K562 (cell line): Measurements from ENCODE around the gene CALML6. TPM values are rescaled to one million over a fixed set of nuclear protein-coding genes. Genes with fewer than 3 reads are reported as not detected.

Experiments
- ARID4B ChIP-seq: sonication (generic); formaldehyde crosslinking; IDR thresholded peaks from 2 replicates; pipeline ENCODE4 v1.8.0; 2022; ENCODE audit warnings: mild to moderate bottlenecking, missing genetic modification reagents
- E2F6 ChIP-seq, 2 experiments: IDR thresholded peaks; 2 replicates each; pipeline ENCODE4 v1.6.1; 2011; ENCODE audit warnings: borderline replicate concordance in 1 of 2, control low read depth in 1 of 2, low read depth in 1 of 2, low read length in 1 of 2, mild to moderate bottlenecking in 1 of 2, mixed read lengths in 1 of 2, moderate library complexity in 1 of 2; ENCODE audit not compliant: insufficient read depth in 1 of 2, insufficient read length in 1 of 2, poor library complexity in 1 of 2, severe bottlenecking in 1 of 2; ENCODE audit errors: extremely low read depth in 1 of 2
- FIP1L1 ChIP-seq: fragments of 200-400 bp; formaldehyde crosslinking; IDR thresholded peaks from 2 replicates; pipeline ENCODE4 v1.6.1; 2018; ENCODE audit warnings: mild to moderate bottlenecking, low read depth, low read length; ENCODE audit not compliant: poor library complexity, severe bottlenecking
- JUNB ChIP-seq: fragments of 450-650 bp; formaldehyde crosslinking; conservative IDR thresholded peaks from 2 replicates; pipeline ENCODE4 v1.4.0; 2020; ENCODE audit warnings: mild to moderate bottlenecking
- KAT7 ChIP-seq: sonication (generic); formaldehyde crosslinking; IDR thresholded peaks from 2 replicates; pipeline ENCODE4 v1.8.0; 2022; ENCODE audit warnings: missing genetic modification reagents, mild to moderate bottlenecking, borderline replicate concordance
- NFIC ChIP-seq: fragments of 450-650 bp; IDR thresholded peaks from 2 replicates; pipeline ENCODE4 v1.6.1; 2017; ENCODE audit warnings: mild to moderate bottlenecking, inconsistent platforms
- PHF20 ChIP-seq: fragments of 450-650 bp; IDR thresholded peaks from 2 replicates; pipeline ENCODE4 v1.6.1; 2018; ENCODE audit not compliant: partially characterized antibody
- POLR2G ChIP-seq: fragments of 200-400 bp; formaldehyde crosslinking; IDR thresholded peaks from 2 replicates; pipeline ENCODE4 v1.6.1; 2017; ENCODE audit warnings: low read depth, mild to moderate bottlenecking, antibody characterized with exemption, low read length, moderate library complexity
- RBBP5 ChIP-seq: fragments of 200-600 bp; sonication (generic); IDR thresholded peaks from 2 replicates; pipeline ENCODE4 v1.6.1; 2012; ENCODE audit warnings: borderline replicate concordance, mild to moderate bottlenecking, low read length, control low read depth, inconsistent platforms; ENCODE audit not compliant: insufficient read depth, poor library complexity, severe bottlenecking
- RBM14 ChIP-seq: fragments of 200-400 bp; formaldehyde crosslinking; IDR thresholded peaks from 2 replicates; pipeline ENCODE4 v1.6.1; 2018; ENCODE audit warnings: low read depth, mild to moderate bottlenecking, low read length, moderate library complexity, borderline replicate concordance; ENCODE audit not compliant: insufficient read depth
- RNF2 ChIP-seq: sonication (generic); IDR thresholded peaks from 2 replicates; pipeline ENCODE4 v1.6.1; 2016
- SAFB ChIP-seq: fragments of 200-400 bp; formaldehyde crosslinking; IDR thresholded peaks from 2 replicates; pipeline ENCODE4 v1.6.1; 2017; ENCODE audit warnings: low read depth, low read length, borderline replicate concordance
- SAP30 ChIP-seq: fragments of 200-600 bp; sonication (generic); IDR thresholded peaks from 2 replicates; pipeline ENCODE4 v1.6.1; 2012; ENCODE audit warnings: borderline replicate concordance, low read depth, mild to moderate bottlenecking, moderate library complexity, low read length, control low read depth, inconsistent platforms; ENCODE audit not compliant: insufficient read depth, poor library complexity, severe bottlenecking
- SIN3A ChIP-seq, 2 experiments: fragments of 150-350 bp in 1 of 2; IDR thresholded peaks; 2 replicates each; pipeline ENCODE4 v1.6.1; 2011 to 2016; ENCODE audit warnings: borderline replicate concordance in 2 of 2, low read depth in 2 of 2, low read length in 2 of 2, mild to moderate bottlenecking in 2 of 2, moderate library complexity in 2 of 2; ENCODE audit not compliant: control insufficient read depth in 1 of 2
- SNRNP70 ChIP-seq: fragments of 200-400 bp; formaldehyde crosslinking; optimal IDR thresholded peaks from 2 replicates; pipeline ENCODE3; 2017; ENCODE audit warnings: low read depth, low read length
- TEAD4 ChIP-seq, 2 experiments: sonication (generic) in 1 of 2; formaldehyde crosslinking in 1 of 2; IDR thresholded peaks; 2 replicates each; pipeline versions ENCODE4 v1.6.1 to v1.8.0; 2012 to 2022; ENCODE audit warnings: borderline replicate concordance in 1 of 2, inconsistent platforms in 1 of 2, low read length in 1 of 2, mild to moderate bottlenecking in 1 of 2, missing genetic modification reagents in 1 of 2
- U2AF1 ChIP-seq: fragments of 200-400 bp; formaldehyde crosslinking; optimal IDR thresholded peaks from 2 replicates; pipeline ENCODE3; 2017; ENCODE audit warnings: mild to moderate bottlenecking, low read depth, low read length, moderate library complexity
- YY1 ChIP-seq, 3 experiments: IDR thresholded peaks; 2 replicates each; pipeline ENCODE4 v1.6.1; 2011; ENCODE audit warnings: low read length in 2 of 3, mild to moderate bottlenecking in 2 of 3, moderate library complexity in 2 of 3, borderline replicate concordance in 1 of 3, control low read depth in 1 of 3, low read depth in 1 of 3; ENCODE audit not compliant: insufficient read depth in 3 of 3, insufficient replicate concordance in 2 of 3, control insufficient read depth in 1 of 3, insufficient read length in 1 of 3; ENCODE audit errors: extremely low read depth in 1 of 3
- ZNF12 ChIP-seq: sonication (generic); formaldehyde crosslinking; IDR thresholded peaks from 2 replicates; pipeline ENCODE4 v1.4.0; 2020; ENCODE audit warnings: mild to moderate bottlenecking, missing genetic modification reagents
- ZNF212 ChIP-seq: fragments of 450-650 bp; formaldehyde crosslinking; IDR thresholded peaks from 2 replicates; pipeline ENCODE4 v1.4.0; 2020; ENCODE audit warnings: mild to moderate bottlenecking
- ZNF408 ChIP-seq: fragments of 250-450 bp; sonication (Bioruptor Pico); IDR thresholded peaks from 2 replicates; pipeline ENCODE4 v1.4.0; 2020; ENCODE audit warnings: low read depth, mild to moderate bottlenecking, moderate library complexity
- polyA plus RNA-seq, 8 experiments: library from polyadenylated mRNA; depleted of rRNA in 4 of 8; stranded (reverse) in 5 of 8; unstranded in 3 of 8; fragments of >200 nt; fragmentation: Nextera tagmentation in 2 of 8; fragmentation: Illumina TruSeq in 1 of 8; extraction: Ambion mirVana in 2 of 8; extraction: Trizol in 1 of 8; gene quantifications; 2 replicates each; pipeline versions ENCODE4 v1.2.1 to v1.2.3, GENCODE V29; 2011 to 2014; ENCODE audit warnings: inconsistent platforms in 1 of 8, missing spikeins in 1 of 8
- total RNA-seq, 7 experiments: library from RNA; depleted of rRNA in 6 of 7; stranded (reverse); fragments of >200 nt in 6 of 7; fragmentation: Illumina TruSeq in 2 of 7; extraction: Trizol in 2 of 7; gene quantifications; 2 replicates each; pipeline versions ENCODE4 v1.2.1 to v1.2.3, GENCODE V29; 2011 to 2021; ENCODE audit warnings: low replicate concordance in 1 of 7

CALML6 gene
- total and polyA plus RNA-seq, 9 of the 15 experiments (the other 6 are each of a cell fraction or from before 2014, with no cell fraction given): 0.14 TPM; not detected in 8

GRCh38 chr1:1918901-1919303, 3.8 kb downstream of the CALML6 start, which contains the start of gene TMEM52 (continued):
- TF ChIP-seq ARID4B (CRISPR knock-in tag) (peak; percentile 94; the same call in 1 of the 2 replicates), ZNF212 (CRISPR knock-in tag) (no peak), E2F6 (IDR thresholded peaks at IDR 0.05; ENCODE audit: borderline replicate concordance in 1 of 2, extremely low read depth in 1 of 2, insufficient read depth in 1 of 2, insufficient read length in 1 of 2, low read depth in 1 of 2, low read length in 1 of 2, poor library complexity in 1 of 2, severe bottlenecking in 1 of 2) (peak; percentile 39 to 56), SAFB (0 out of 2 replicates have a peak, but pooled peaks have one; percentile 44), KAT7 (no peak; the same call in 1 of the 2 replicates), U2AF1 (peak; percentile 59), RBBP5 (peak; percentile 67), TEAD4 (IDR thresholded peaks at IDR 0.05; ENCODE audit: low read length) (no peak), TEAD4 (CRISPR knock-in tag; IDR thresholded peaks at IDR 0.05; ENCODE audit: borderline replicate concordance) (peak; percentile 72; the same call in 1 of the 2 replicates), JUNB (no peak), SNRNP70 (no peak), RNF2 (no peak), SIN3A (IDR thresholded peaks at IDR 0.05; ENCODE audit: borderline replicate concordance in 2 of 2, control insufficient read depth in 1 of 2, low read depth in 2 of 2, low read length in 2 of 2) (peak; percentile 71 to 72; a peak in 2 of 4 replicates), SAP30 (peak; percentile 52), ZNF12 (CRISPR knock-in tag) (peak; percentile 77; the same call in 1 of the 2 replicates), YY1 (IDR thresholded peaks at IDR 0.05; ENCODE audit: borderline replicate concordance in 1 of 3, control insufficient read depth in 1 of 3, extremely low read depth in 1 of 3, insufficient read depth in 3 of 3, insufficient read length in 1 of 3, insufficient replicate concordance in 2 of 3, low read depth in 1 of 3, low read length in 2 of 3) (peak in 2 of 3 experiments; percentile 72 to 83), ZNF408 (CRISPR knock-in tag) (no peak), POLR2G (peak; percentile 96), NFIC (peak; percentile 47), PHF20 (peak; percentile 44), RBM14 (no peak), FIP1L1 (peak; percentile 19)
